Measurements from ENCODE around the gene PLA2G6.
"Not testable (repeated sequence)": the region's sequence is repeated elsewhere in the genome, so short reads cannot be mapped to it uniquely, and the experiment has no call there.

PLA2G6 gene

GRCh38 chr22:38085501-38085900, 96.1 kb downstream of the PLA2G6 start:
- DNase-seq (ENCODE audit: low spot score), result no peak

GRCh38 chr22:38085056-38085455, 96.6 kb downstream of the PLA2G6 start:
- DNase-seq (ENCODE audit: low spot score), result no peak

GRCh38 chr22:38083931-38084631, 97.5 kb downstream of the PLA2G6 start, which contains the start of gene SLC16A8:
Gene SLC16A8, minus strand, starts transcription at chr22:38084184. Its CDS starts 1,311 bp downstream, at chr22:38082873.
- DNase-seq (ENCODE audit: low spot score), result no peak

- DNase-seq (ENCODE audit: low spot score), result no peak
Observed at GRCh38 chr22:38082986-38083710, 98.5 kb downstream of the PLA2G6 start.

GRCh38 chr22:38081941-38082828, 99.4 kb downstream of the PLA2G6 start:
- DNase-seq (ENCODE audit: low spot score), result no peak

- DNase-seq (ENCODE audit: low spot score), result no peak
Observed at GRCh38 chr22:38081636-38081940, 100.0 kb downstream of the PLA2G6 start.

GRCh38 chr22:38080850-38081635, 100.6 kb downstream of the PLA2G6 start:
- DNase-seq (ENCODE audit: low spot score), result no peak

GRCh38 chr22:38080474-38080849, 101.2 kb downstream of the PLA2G6 start:
- no peak for DNase-seq (ENCODE audit: low spot score)

- no peak for DNase-seq (ENCODE audit: low spot score)
Observed at GRCh38 chr22:38079804-38080203, 101.8 kb downstream of the PLA2G6 start.

- not testable (repeated sequence) for DNase-seq (ENCODE audit: low spot score)
Observed at GRCh38 chr22:38079208-38079607, 102.4 kb downstream of the PLA2G6 start.

GRCh38 chr22:38078046-38078840, 103.4 kb downstream of the PLA2G6 start:
- DNase-seq (ENCODE audit: low spot score), result no peak

- no peak for DNase-seq (ENCODE audit: low spot score)
Observed at GRCh38 chr22:38077595-38077994, 104.0 kb downstream of the PLA2G6 start.

- no peak for DNase-seq (ENCODE audit: low spot score)
Observed at GRCh38 chr22:38077096-38077495, 104.5 kb downstream of the PLA2G6 start.

GRCh38 chr22:38075961-38076360, 105.7 kb downstream of the PLA2G6 start:
- no peak for DNase-seq (ENCODE audit: low spot score)

- no peak for DNase-seq (ENCODE audit: low spot score)
Observed at GRCh38 chr22:38075105-38075825, 106.4 kb downstream of the PLA2G6 start.

GRCh38 chr22:38074181-38075104, 107.2 kb downstream of the PLA2G6 start:
- no peak for DNase-seq (ENCODE audit: low spot score)

GRCh38 chr22:38073150-38074130, 108.2 kb downstream of the PLA2G6 start:
- DNase-seq (ENCODE audit: low spot score), result no peak
